Measurements from ENCODE around the gene ITPR2. TPM values are rescaled to one million over a fixed set of nuclear protein-coding genes. Genes with fewer than 3 reads are reported as not detected.

The ITPR2 gene
- total and polyA plus RNA-seq, 4 donors = 4.1 to 47.0 (median 26.5) TPM

GRCh38 chr12:26620907-26621306, 212.1 kb downstream of the ITPR2 start:
- WGBS, 2 donors = 85 to 88% methylated on average over 5 of the region's 5 CpGs

GRCh38 chr12:26617513-26617912, 215.5 kb downstream of the ITPR2 start:
- Histone ChIP-seq H3K27me3 (ENCODE audit: control insufficient read depth in 3 of 3, insufficient read depth in 3 of 3, low read length in 2 of 3) (no peaks in the 10 kb centered on the region), H3K9me3 (ENCODE audit: control insufficient read depth in 4 of 4, insufficient read depth in 3 of 4, low read length in 3 of 4) (no peaks in the 10 kb centered on the region), H3K27ac (ENCODE audit: low read depth in 1 of 2, low read length in 1 of 2) (no peak overlapping the region), H3K9ac (ENCODE audit: insufficient read depth in 1 of 2, low read length in 2 of 2) (no peak overlapping the region), H3K36me3 (ENCODE audit: control insufficient read depth in 4 of 4, insufficient read depth in 4 of 4, low read length in 4 of 4) (peaks cover 0 to 10% (median 3%) of the 10 kb centered on the region in 4 donors), H3K4me3 (no peak overlapping the region), H3K4me1 (ENCODE audit: control insufficient read depth in 5 of 5, insufficient read depth in 5 of 5, low read length in 5 of 5) (no peaks in the 10 kb centered on the region)
- WGBS, 2 donors = 47 to 81% methylated on average over 1 of the region's 1 CpG
- ATAC-seq (ENCODE audit: insufficient read depth, low FRiP score) (no peak), DNase-seq (no peak)
- no peak for TF ChIP-seq CTCF (IDR thresholded peaks at IDR 0.05; ENCODE audit: control extremely low read depth, extremely low read depth)

More at GRCh38 chr12:26620907-26621306, 212.1 kb downstream of the ITPR2 start:
- Histone ChIP-seq H3K9ac (ENCODE audit: insufficient read depth in 1 of 2, low read length in 2 of 2) (no peak overlapping the region), H3K27me3 (ENCODE audit: control insufficient read depth in 3 of 3, insufficient read depth in 3 of 3, low read length in 2 of 3) (no peaks in the 10 kb centered on the region), H3K36me3 (ENCODE audit: control insufficient read depth in 4 of 4, insufficient read depth in 4 of 4, low read length in 4 of 4) (peaks cover 0 to 10% (median 3%) of the 10 kb centered on the region in 4 donors), H3K9me3 (ENCODE audit: control insufficient read depth in 4 of 4, insufficient read depth in 3 of 4, low read length in 3 of 4) (no peaks in the 10 kb centered on the region), H3K27ac (ENCODE audit: low read depth in 1 of 2, low read length in 1 of 2) (no peak overlapping the region), H3K4me3 (no peak overlapping the region), H3K4me1 (ENCODE audit: control insufficient read depth in 5 of 5, insufficient read depth in 5 of 5, low read length in 5 of 5) (no peaks in the 10 kb centered on the region)
- no peak for TF ChIP-seq CTCF (IDR thresholded peaks at IDR 0.05; ENCODE audit: control extremely low read depth, extremely low read depth)
- DNase-seq (no peak), ATAC-seq (ENCODE audit: insufficient read depth, low FRiP score) (no peak)

GRCh38 chr12:26614011-26614616, 218.9 kb downstream of the ITPR2 start:
- H3K9ac ChIP-seq (ENCODE audit: insufficient read depth in 1 of 2, low read length in 2 of 2) = no peak overlapping the region
- ATAC-seq (ENCODE audit: insufficient read depth, low FRiP score) = peak; percentile 53
- H3K9me3 ChIP-seq (ENCODE audit: control insufficient read depth in 4 of 4, insufficient read depth in 3 of 4, low read length in 3 of 4) = peaks cover 0 to 1% (median 0%) of the 10 kb centered on the region in 4 donors
- no peak overlapping the region for H3K27ac ChIP-seq (ENCODE audit: low read depth in 1 of 2, low read length in 1 of 2)
- H3K36me3 ChIP-seq (ENCODE audit: control insufficient read depth in 4 of 4, insufficient read depth in 4 of 4, low read length in 4 of 4) = peaks cover 0 to under 1% (median 0%) of the 10 kb centered on the region in 4 donors
- WGBS, 2 donors = 55 to 59% methylated on average over 3 of the region's 3 CpGs
- no peak overlapping the region for H3K4me3 ChIP-seq
- peaks cover 0 to 15% (median 0%) of the 10 kb centered on the region in 5 donors for H3K4me1 ChIP-seq (ENCODE audit: control insufficient read depth in 5 of 5, insufficient read depth in 5 of 5, low read length in 5 of 5)
- no peaks in the 10 kb centered on the region for H3K27me3 ChIP-seq (ENCODE audit: control insufficient read depth in 3 of 3, insufficient read depth in 3 of 3, low read length in 2 of 3)
- DNase-seq = peak in 1 of 3 donors; percentile 37
- TF ChIP-seq CTCF (IDR thresholded peaks at IDR 0.05; ENCODE audit: control extremely low read depth, extremely low read depth) = no peak
